Measurements from ENCODE around the gene TMEM38B. TPM values are rescaled to one million over a fixed set of nuclear protein-coding genes. Genes with fewer than 3 reads are reported as not detected.
"Not testable (repeated sequence)": the region's sequence is repeated elsewhere in the genome, so short reads cannot be mapped to it uniquely, and the experiment has no call there.

TMEM38B gene
- total RNA-seq, 1 experiment from 2014 or later = 14.5 TPM

DNA sequence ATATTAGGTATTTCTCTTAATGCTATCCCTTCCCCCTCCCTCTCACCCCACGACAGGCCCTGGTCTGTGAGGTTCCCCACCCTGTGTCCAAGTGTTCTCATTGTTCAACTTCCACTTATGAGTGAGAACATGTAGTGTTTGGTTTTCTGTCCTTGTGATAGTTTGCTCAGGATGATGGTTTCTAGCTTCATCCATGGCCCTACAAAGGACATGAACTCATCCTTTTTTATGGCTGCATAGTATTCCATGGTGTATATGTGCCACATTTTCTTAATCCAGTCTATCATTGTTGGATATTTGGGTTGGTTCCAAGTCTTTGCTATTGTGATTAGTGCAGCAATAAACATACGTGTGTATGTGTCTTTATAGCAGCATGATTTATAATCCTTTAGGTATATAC lies 37.1 kb downstream of the TMEM38B start:
- not testable (repeated sequence) for H2BK120ac ChIP-seq (ENCODE audit: low read depth, low read length, poor library complexity, severe bottlenecking); H2BK12ac ChIP-seq (ENCODE audit: insufficient read length, low read depth, low read length); H3K27ac ChIP-seq (ENCODE audit: insufficient read length, low read depth, low read length); H3T11ph ChIP-seq (ENCODE audit: low read length); H3K4me1 ChIP-seq (ENCODE audit: insufficient read depth, low read length); H4K8ac ChIP-seq (replicated peaks; ENCODE audit: insufficient read length, low read depth, low read length); H3K9ac ChIP-seq (ENCODE audit: extremely low read depth, insufficient read length, low read length); H2BK5ac ChIP-seq (ENCODE audit: insufficient read length, low read length); H4K5ac ChIP-seq (ENCODE audit: insufficient read length, low read depth, low read length); H3K4ac ChIP-seq (ENCODE audit: low read depth, low read length); H2BK15ac ChIP-seq (ENCODE audit: low read depth, low read length); H3K14ac ChIP-seq (ENCODE audit: insufficient read depth, low read length); H4K20me1 ChIP-seq (ENCODE audit: control insufficient read depth, insufficient read depth, insufficient read length); H3K23me2 ChIP-seq (ENCODE audit: insufficient read length, low read depth, low read length, poor library complexity, severe bottlenecking); DNase-seq; H3K27me3 ChIP-seq (ENCODE audit: insufficient read depth, low read length); H3K4me2 ChIP-seq (ENCODE audit: insufficient read depth, insufficient read length, low read length); H3K27me3 Mint-ChIP-seq (ENCODE audit: low read depth); H3K9me3 ChIP-seq (ENCODE audit: control insufficient read depth, low read depth, low read length); H3K56ac ChIP-seq (ENCODE audit: insufficient read length, low read depth, low read length); H3K79me1 ChIP-seq (ENCODE audit: insufficient read depth, low read depth, low read length, poor library complexity, severe bottlenecking); H4K91ac ChIP-seq (ENCODE audit: insufficient read length, low read depth, low read length); H2AFZ ChIP-seq (ENCODE audit: low read length); H3K79me2 ChIP-seq (ENCODE audit: insufficient read depth, low read length); H3K4me3 Mint-ChIP-seq; H3K4me1 Mint-ChIP-seq; H3K18ac ChIP-seq (ENCODE audit: insufficient read length, low read depth, low read length); H3K23ac ChIP-seq (ENCODE audit: insufficient read length, low read depth, low read length); H2AK5ac ChIP-seq (ENCODE audit: insufficient read length, low read length); H3K27ac Mint-ChIP-seq; H2BK20ac ChIP-seq (ENCODE audit: low read depth, low read length, poor library complexity, severe bottlenecking)
- peaks cover 24 to 55% (median 31%) of the 10 kb centered on the region in 3 experiments for H3K36me3 Mint-ChIP-seq (ENCODE audit: insufficient read depth in 1 of 3, low read depth in 3 of 3)
- WGBS (ENCODE audit: extremely low coverage, insufficient read length, low lambda C conversion rate) = no CpG with 5 or more reads among the region's 2 CpGs
- H3K9me3 Mint-ChIP-seq = peaks cover 42 to 44% of the 10 kb centered on the region in 2 experiments

All from H9 (cell line).